Measurements from ENCODE around the gene TNPO3. TPM values are rescaled to one million over a fixed set of nuclear protein-coding genes. Genes with fewer than 3 reads are reported as not detected.

TNPO3 gene
- total RNA-seq, 1 donor from 2014 or later: 96.2 TPM

GRCh38 chr7:129090300-129090907 is 35.5 kb upstream of the TNPO3 start:
- no peak for DNase-seq (ENCODE audit: low spot score)
- Histone ChIP-seq H3F3A (ENCODE audit: low read depth) (no peaks in the 10 kb centered on the region), H3K9me3 (ENCODE audit: low read depth) (no peaks in the 10 kb centered on the region), H3K79me2 (ENCODE audit: low read depth) (no peaks in the 10 kb centered on the region), H3K9ac (no peak overlapping the region), H3K27ac (no peak overlapping the region), H3K27me3 (no peaks in the 10 kb centered on the region), H3K4me2 (no peak overlapping the region), H3K36me3 (no peaks in the 10 kb centered on the region), H3K4me1 (no peaks in the 10 kb centered on the region), H2AFZ (replicated peaks) (no peak overlapping the region), H3K4me3 (no peak overlapping the region), H4K20me1 (ENCODE audit: low read depth) (no peaks in the 10 kb centered on the region)
- peak overlapping the region; percentile 19 for H3K4me3 Mint-ChIP-seq
- no peaks in the 10 kb centered on the region for H3K9me3 Mint-ChIP-seq
- TF ChIP-seq CTCF (IDR thresholded peaks at IDR 0.05): no peak
- TF ChIP-seq EZH2phosphoT487 (IDR thresholded peaks at IDR 0.05): no peak
- H3K27ac Mint-ChIP-seq: no peak overlapping the region
- peaks cover 9% of the 10 kb centered on the region for H3K4me1 Mint-ChIP-seq
- peaks cover 3% of the 10 kb centered on the region for H3K27me3 Mint-ChIP-seq (ENCODE audit: insufficient read depth, low read depth)
- no peaks in the 10 kb centered on the region for H3K36me3 Mint-ChIP-seq

- Mint-ChIP-seq H3K36me3 (no peaks in the 10 kb centered on the region), H3K4me1 (peaks cover 9% of the 10 kb centered on the region), H3K27me3 (ENCODE audit: insufficient read depth, low read depth) (no peaks in the 10 kb centered on the region), H3K27ac (no peak overlapping the region), H3K9me3 (no peaks in the 10 kb centered on the region), H3K4me3 (no peak overlapping the region)
- Histone ChIP-seq H2AFZ (replicated peaks) (peak overlapping the region; percentile 72), H4K20me1 (ENCODE audit: low read depth) (no peaks in the 10 kb centered on the region), H3K79me2 (ENCODE audit: low read depth) (no peaks in the 10 kb centered on the region), H3K9me3 (ENCODE audit: low read depth) (no peaks in the 10 kb centered on the region), H3K9ac (no peak overlapping the region), H3K4me3 (no peak overlapping the region), H3K4me1 (no peaks in the 10 kb centered on the region), H3K27ac (no peak overlapping the region), H3K27me3 (no peaks in the 10 kb centered on the region), H3K36me3 (no peaks in the 10 kb centered on the region), H3F3A (ENCODE audit: low read depth) (no peaks in the 10 kb centered on the region), H3K4me2 (no peak overlapping the region)
- DNase-seq (ENCODE audit: low spot score): no peak
- no peak for TF ChIP-seq EZH2phosphoT487 (IDR thresholded peaks at IDR 0.05)
- TF ChIP-seq EZH2 (IDR thresholded peaks at IDR 0.05): no peak
- no peak for TF ChIP-seq CTCF (IDR thresholded peaks at IDR 0.05)
Observed at GRCh38 chr7:129089521-129090212, 34.8 kb upstream of the TNPO3 start.

GRCh38 chr7:129084801-129085551 is 30.1 kb upstream of the TNPO3 start:
- TF ChIP-seq EZH2phosphoT487 (IDR thresholded peaks at IDR 0.05): no peak
- no peak for TF ChIP-seq CTCF (IDR thresholded peaks at IDR 0.05)
- TF ChIP-seq EZH2 (IDR thresholded peaks at IDR 0.05): no peak
- Mint-ChIP-seq H3K27ac (no peak overlapping the region), H3K4me3 (no peak overlapping the region), H3K9me3 (no peaks in the 10 kb centered on the region), H3K36me3 (no peaks in the 10 kb centered on the region), H3K27me3 (ENCODE audit: insufficient read depth, low read depth) (no peaks in the 10 kb centered on the region), H3K4me1 (no peaks in the 10 kb centered on the region)
- H4K20me1 ChIP-seq (ENCODE audit: low read depth): no peaks in the 10 kb centered on the region
- H3K9me3 ChIP-seq (ENCODE audit: low read depth): no peaks in the 10 kb centered on the region
- DNase-seq (ENCODE audit: low spot score): no peak
- no peak overlapping the region for H3K9ac ChIP-seq
- no peak overlapping the region for H3K4me2 ChIP-seq
- no peaks in the 10 kb centered on the region for H3K27me3 ChIP-seq
- H3K79me2 ChIP-seq (ENCODE audit: low read depth): no peaks in the 10 kb centered on the region
- no peak overlapping the region for H2AFZ ChIP-seq (replicated peaks)
- H3K4me1 ChIP-seq: no peaks in the 10 kb centered on the region
- no peak overlapping the region for H3K4me3 ChIP-seq
- H3F3A ChIP-seq (ENCODE audit: low read depth): no peaks in the 10 kb centered on the region
- H3K36me3 ChIP-seq: no peaks in the 10 kb centered on the region
- no peak overlapping the region for H3K27ac ChIP-seq

Data from neural progenitor cell (in vitro differentiated cells).